ENCODE data around the gene RUFY3. TPM values are rescaled to one million over a fixed set of nuclear protein-coding genes. Genes with fewer than 3 reads are reported as not detected.

The RUFY3 gene
- total and polyA plus RNA-seq, 2 of the 13 experiments (the other 11 are each of a cell fraction or from before 2014, with no cell fraction given), result 17.9 to 25.3 TPM

DNA sequence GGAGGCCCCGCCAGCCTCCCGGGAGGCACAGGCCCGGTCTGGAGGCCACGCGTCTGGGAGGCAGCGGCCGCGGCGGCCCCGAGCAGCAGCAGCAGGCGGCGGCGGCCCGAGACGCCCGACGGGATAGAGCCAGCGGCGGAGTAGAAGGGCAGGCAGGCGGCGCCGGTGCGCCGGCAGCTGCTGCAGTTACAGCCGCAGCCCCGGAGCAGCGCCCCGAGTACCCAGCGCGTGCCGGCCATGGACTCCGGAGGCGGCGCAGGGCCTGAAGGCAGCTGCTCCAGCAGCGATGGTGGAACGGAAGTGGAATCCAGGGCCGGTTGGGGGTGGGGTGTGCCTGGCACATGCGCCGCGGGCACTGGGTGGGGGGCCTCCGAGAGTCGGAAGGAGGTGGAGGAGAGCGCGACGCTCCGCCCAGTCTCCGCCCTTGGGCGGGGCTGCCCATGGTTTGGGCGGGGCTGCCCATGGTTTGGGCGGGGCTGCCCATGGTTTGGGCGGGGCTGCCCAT is 117.9 kb downstream of the RUFY3 start, which contains the start of gene GRSF1 (continued):
- TF ChIP-seq ZNF749 (CRISPR knock-in tag; IDR thresholded peaks at IDR 0.05; ENCODE audit: borderline replicate concordance), result peak; percentile 34; the same call in 1 of the 2 replicates
- TF ChIP-seq ATF1 (CRISPR knock-in tag; IDR thresholded peaks at IDR 0.05), result no peak
- TF ChIP-seq, protein P1, sequence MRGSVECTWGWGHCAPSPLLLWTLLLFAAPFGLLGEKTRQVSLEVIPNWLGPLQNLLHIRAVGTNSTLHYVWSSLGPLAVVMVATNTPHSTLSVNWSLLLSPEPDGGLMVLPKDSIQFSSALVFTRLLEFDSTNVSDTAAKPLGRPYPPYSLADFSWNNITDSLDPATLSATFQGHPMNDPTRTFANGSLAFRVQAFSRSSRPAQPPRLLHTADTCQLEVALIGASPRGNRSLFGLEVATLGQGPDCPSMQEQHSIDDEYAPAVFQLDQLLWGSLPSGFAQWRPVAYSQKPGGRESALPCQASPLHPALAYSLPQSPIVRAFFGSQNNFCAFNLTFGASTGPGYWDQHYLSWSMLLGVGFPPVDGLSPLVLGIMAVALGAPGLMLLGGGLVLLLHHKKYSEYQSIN (CRISPR knock-in tag; IDR thresholded peaks at IDR 0.05; ENCODE audit: borderline replicate concordance), result no peak
- TF ChIP-seq ZNF263 (CRISPR knock-in tag; IDR thresholded peaks at IDR 0.05), result no peak
- TF ChIP-seq ZNF333 (CRISPR knock-in tag; IDR thresholded peaks at IDR 0.05; ENCODE audit: borderline replicate concordance), result peak; percentile 44; the same call in 1 of the 2 replicates
- no peak for TF ChIP-seq SP1 (IDR thresholded peaks at IDR 0.05)
- TF ChIP-seq SP1 (CRISPR knock-in tag; IDR thresholded peaks at IDR 0.05), result peak; percentile 94
- TF ChIP-seq, protein P2, sequence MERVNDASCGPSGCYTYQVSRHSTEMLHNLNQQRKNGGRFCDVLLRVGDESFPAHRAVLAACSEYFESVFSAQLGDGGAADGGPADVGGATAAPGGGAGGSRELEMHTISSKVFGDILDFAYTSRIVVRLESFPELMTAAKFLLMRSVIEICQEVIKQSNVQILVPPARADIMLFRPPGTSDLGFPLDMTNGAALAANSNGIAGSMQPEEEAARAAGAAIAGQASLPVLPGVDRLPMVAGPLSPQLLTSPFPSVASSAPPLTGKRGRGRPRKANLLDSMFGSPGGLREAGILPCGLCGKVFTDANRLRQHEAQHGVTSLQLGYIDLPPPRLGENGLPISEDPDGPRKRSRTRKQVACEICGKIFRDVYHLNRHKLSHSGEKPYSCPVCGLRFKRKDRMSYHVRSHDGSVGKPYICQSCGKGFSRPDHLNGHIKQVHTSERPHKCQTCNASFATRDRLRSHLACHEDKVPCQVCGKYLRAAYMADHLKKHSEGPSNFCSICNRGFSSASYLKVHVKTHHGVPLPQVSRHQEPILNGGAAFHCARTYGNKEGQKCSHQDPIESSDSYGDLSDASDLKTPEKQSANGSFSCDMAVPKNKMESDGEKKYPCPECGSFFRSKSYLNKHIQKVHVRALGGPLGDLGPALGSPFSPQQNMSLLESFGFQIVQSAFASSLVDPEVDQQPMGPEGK (CRISPR knock-in tag; IDR thresholded peaks at IDR 0.05), result peak; percentile 63; the same call in 1 of the 2 replicates
- TF ChIP-seq ZNF563 (CRISPR knock-in tag; IDR thresholded peaks at IDR 0.05), result peak; percentile 42; the same call in 1 of the 2 replicates
- 0 out of 2 replicates have a peak, but pooled peaks have one; percentile 39 for TF ChIP-seq KLF6 (CRISPR knock-in tag; IDR thresholded peaks at IDR 0.05)
- TF ChIP-seq, protein P3, sequence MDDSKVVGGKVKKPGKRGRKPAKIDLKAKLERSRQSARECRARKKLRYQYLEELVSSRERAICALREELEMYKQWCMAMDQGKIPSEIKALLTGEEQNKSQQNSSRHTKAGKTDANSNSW (CRISPR knock-in tag; IDR thresholded peaks at IDR 0.05; ENCODE audit: borderline replicate concordance), result no peak
- no peak for TF ChIP-seq CREM (IDR thresholded peaks at IDR 0.05)
- no peak for TF ChIP-seq CREM (CRISPR knock-in tag; IDR thresholded peaks at IDR 0.05)
- TF ChIP-seq RBM39 (IDR thresholded peaks at IDR 0.05; ENCODE audit: low read depth, low read length, poor library complexity, severe bottlenecking), result peak; percentile 37
- peak; percentile 44; the same call in 1 of the 2 replicates for TF ChIP-seq ZSCAN9 (CRISPR knock-in tag; IDR thresholded peaks at IDR 0.05; ENCODE audit: borderline replicate concordance)
- peak; percentile 25; the same call in 1 of the 2 replicates for TF ChIP-seq ZMYM4 (CRISPR knock-in tag; IDR thresholded peaks at IDR 0.05)
- 0 out of 2 replicates have a peak, but pooled peaks have one; percentile 17 for TF ChIP-seq MED1 (CRISPR knock-in tag; IDR thresholded peaks at IDR 0.05)
- TF ChIP-seq, protein P4, sequence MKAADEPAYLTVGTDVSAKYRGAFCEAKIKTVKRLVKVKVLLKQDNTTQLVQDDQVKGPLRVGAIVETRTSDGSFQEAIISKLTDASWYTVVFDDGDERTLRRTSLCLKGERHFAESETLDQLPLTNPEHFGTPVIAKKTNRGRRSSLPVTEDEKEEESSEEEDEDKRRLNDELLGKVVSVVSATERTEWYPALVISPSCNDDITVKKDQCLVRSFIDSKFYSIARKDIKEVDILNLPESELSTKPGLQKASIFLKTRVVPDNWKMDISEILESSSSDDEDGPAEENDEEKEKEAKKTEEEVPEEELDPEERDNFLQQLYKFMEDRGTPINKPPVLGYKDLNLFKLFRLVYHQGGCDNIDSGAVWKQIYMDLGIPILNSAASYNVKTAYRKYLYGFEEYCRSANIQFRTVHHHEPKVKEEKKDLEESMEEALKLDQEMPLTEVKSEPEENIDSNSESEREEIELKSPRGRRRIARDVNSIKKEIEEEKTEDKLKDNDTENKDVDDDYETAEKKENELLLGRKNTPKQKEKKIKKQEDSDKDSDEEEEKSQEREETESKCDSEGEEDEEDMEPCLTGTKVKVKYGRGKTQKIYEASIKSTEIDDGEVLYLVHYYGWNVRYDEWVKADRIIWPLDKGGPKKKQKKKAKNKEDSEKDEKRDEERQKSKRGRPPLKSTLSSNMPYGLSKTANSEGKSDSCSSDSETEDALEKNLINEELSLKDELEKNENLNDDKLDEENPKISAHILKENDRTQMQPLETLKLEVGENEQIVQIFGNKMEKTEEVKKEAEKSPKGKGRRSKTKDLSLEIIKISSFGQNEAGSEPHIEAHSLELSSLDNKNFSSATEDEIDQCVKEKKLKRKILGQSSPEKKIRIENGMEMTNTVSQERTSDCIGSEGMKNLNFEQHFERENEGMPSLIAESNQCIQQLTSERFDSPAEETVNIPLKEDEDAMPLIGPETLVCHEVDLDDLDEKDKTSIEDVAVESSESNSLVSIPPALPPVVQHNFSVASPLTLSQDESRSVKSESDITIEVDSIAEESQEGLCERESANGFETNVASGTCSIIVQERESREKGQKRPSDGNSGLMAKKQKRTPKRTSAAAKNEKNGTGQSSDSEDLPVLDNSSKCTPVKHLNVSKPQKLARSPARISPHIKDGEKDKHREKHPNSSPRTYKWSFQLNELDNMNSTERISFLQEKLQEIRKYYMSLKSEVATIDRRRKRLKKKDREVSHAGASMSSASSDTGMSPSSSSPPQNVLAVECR (CRISPR knock-in tag; IDR thresholded peaks at IDR 0.05; ENCODE audit: borderline replicate concordance), result peak; percentile 34; the same call in 1 of the 2 replicates
- TF ChIP-seq NFKBIZ (CRISPR knock-in tag; IDR thresholded peaks at IDR 0.05), result no peak
- TF ChIP-seq ETV5 (CRISPR knock-in tag; IDR thresholded peaks at IDR 0.05; ENCODE audit: borderline replicate concordance), result peak; percentile 87
- 0 out of 2 replicates have a peak, but pooled peaks have one; percentile 50 for TF ChIP-seq ZIK1 (CRISPR knock-in tag; IDR thresholded peaks at IDR 0.05; ENCODE audit: borderline replicate concordance, low read depth)
- no peak for TF ChIP-seq RFXAP (CRISPR knock-in tag; IDR thresholded peaks at IDR 0.05; ENCODE audit: borderline replicate concordance)
- peak; percentile 19; the same call in 1 of the 2 replicates for TF ChIP-seq HOXA3 (CRISPR knock-in tag; IDR thresholded peaks at IDR 0.05)
- peak; percentile 38; the same call in 1 of the 2 replicates for TF ChIP-seq KDM2A (CRISPR knock-in tag; IDR thresholded peaks at IDR 0.05; ENCODE audit: borderline replicate concordance, low read depth)
- TF ChIP-seq ZNF720 (CRISPR knock-in tag; IDR thresholded peaks at IDR 0.05), result no peak
